Natural killer cell (primary cell): ENCODE measurements around the gene CABP1. TPM values are rescaled to one million over a fixed set of nuclear protein-coding genes. Genes with fewer than 3 reads are reported as not detected.

ENCODE experiments used
- ATAC-seq, 3 donors: fragments of 150-1000 bp in 2 of 3; fragments of 200-7000 bp in 1 of 3; cut with Tn5 transposase; 1 replicate in 1 of 3; 2 replicates in 2 of 3; pipeline ENCODE4 v1.10.0; 2021; ENCODE audit warnings: mild to moderate bottlenecking in 2 of 3, moderate library complexity in 2 of 3
- DNase-seq, 2 donors: peaks; one replicate each; pipeline versions ENCODE4 v3.0.0 to v3.0.0-alpha.2; 2013 to 2021; ENCODE audit warnings: mixed read lengths in 1 of 2
- H3K27ac ChIP-seq: one replicate; pipeline ENCODE4 v1.5.1; 2013; ENCODE audit warnings: mild to moderate bottlenecking, low read length
- H3K27me3 ChIP-seq: one replicate; pipeline ENCODE4 v1.6.1; 2013; ENCODE audit warnings: low read length; ENCODE audit not compliant: control insufficient read depth, insufficient read depth
- H3K36me3 ChIP-seq: one replicate; pipeline ENCODE4 v1.6.1; 2013; ENCODE audit warnings: low read length; ENCODE audit not compliant: control insufficient read depth, insufficient read depth
- H3K4me1 ChIP-seq: one replicate; pipeline ENCODE4 v1.6.1; 2013; ENCODE audit warnings: low read length; ENCODE audit not compliant: control insufficient read depth, insufficient read depth
- H3K4me3 ChIP-seq: one replicate; pipeline ENCODE4 v1.5.1; 2013; ENCODE audit warnings: low read length
- H3K9me3 ChIP-seq: one replicate; pipeline ENCODE4 v1.6.1; 2013; ENCODE audit warnings: low read length; ENCODE audit not compliant: control insufficient read depth, insufficient read depth
- H3K27ac Mint-ChIP-seq, 2 donors: one replicate each; pipeline ENCODE4 v1.8.0; 2022; ENCODE audit warnings: mild to moderate bottlenecking in 2 of 2, mixed read lengths in 2 of 2, moderate library complexity in 1 of 2
- H3K27me3 Mint-ChIP-seq, 2 donors: one replicate each; pipeline ENCODE4 v1.8.0; 2022; ENCODE audit warnings: low read depth in 2 of 2, mixed read lengths in 2 of 2
- H3K36me3 Mint-ChIP-seq: one replicate; pipeline ENCODE4 v1.8.0; 2022; ENCODE audit warnings: mixed read lengths
- H3K4me1 Mint-ChIP-seq, 2 donors: one replicate each; pipeline ENCODE4 v1.8.0; 2022; ENCODE audit warnings: mixed read lengths in 2 of 2
- H3K4me3 Mint-ChIP-seq: one replicate; pipeline ENCODE4 v1.8.0; 2022; ENCODE audit warnings: mild to moderate bottlenecking, moderate library complexity, mixed read lengths
- H3K9me3 Mint-ChIP-seq, 2 donors: one replicate each; pipeline ENCODE4 v1.8.0; 2022; ENCODE audit warnings: mixed read lengths in 2 of 2
- CTCF ChIP-seq: fragments of 200-600 bp; IDR thresholded peaks from one replicate; pipeline ENCODE4 v1.8.0; 2022; ENCODE audit warnings: antibody characterized with exemption
- WGBS: methylation state at CpG from one replicate; pipeline ENCODE4 v1.1.7; 2013; ENCODE audit warnings: missing lambda C conversion rate; ENCODE audit not compliant: insufficient coverage; 5-methylcytosine and 5-hydroxymethylcytosine counted together
- intact Hi-C: fragments of 100-400 bp; cut with micrococcal nuclease; formaldehyde crosslinking; loops from one replicate; pipeline ENCODE4 v1.14.2; 2022
- total RNA-seq, 4 donors: library from RNA; stranded (reverse); fragments of 120-200 nt in 1 of 4; gene quantifications; one replicate each; pipeline versions ENCODE4 v1.2.3 to v1.2.4, GENCODE V29; 2013 to 2022

CABP1 gene
- total RNA-seq, 3 donors from 2014 or later (not counting 1 experiment from before 2014, with no cell fraction given) = not detected

- WGBS = under 1% methylated on average over 46 of the region's 46 CpGs
- no peak for TF ChIP-seq CTCF
- Mint-ChIP-seq H3K36me3 (no peaks in the 10 kb centered on the region), H3K27me3 (no peaks in the 10 kb centered on the region), H3K9me3 (no peaks in the 10 kb centered on the region), H3K4me1 (peaks cover 30 to 39% of the 10 kb centered on the region in 2 donors), H3K4me3 (peak overlapping the region; percentile 93), H3K27ac (peak overlapping the region; percentile 90)
- ATAC-seq = peak; percentile 71 to 86 (median 75)
- Histone ChIP-seq H3K4me3 (peak overlapping the region; percentile 58), H3K9me3 (no peaks in the 10 kb centered on the region), H3K4me1 (peaks cover 40% of the 10 kb centered on the region), H3K27me3 (no peaks in the 10 kb centered on the region), H3K27ac (peak overlapping the region; percentile 80), H3K36me3 (no peaks in the 10 kb centered on the region)
- DNase-seq = peak; percentile 95 to 100
- intact Hi-C loops = loop anchor here (1.0 to 5.0 kb wide), 3 partner anchors 29 to 1541 kb away; partner anchors contain the start of genes ACADS and DIABLO
Measured at GRCh38 chr12:120686151-120686689, 45.8 kb downstream of the CABP1 start.

GRCh38 chr12:120686690-120687577 is 46.5 kb downstream of the CABP1 start, which contains the start of gene MLEC:
MLEC (plus strand) TSS chr12:120687149; CDS start chr12:120687297, 148 bp downstream.
- Histone ChIP-seq H3K9me3 (no peaks in the 10 kb centered on the region), H3K27ac (peak within 1 kb of the TSS; percentile 80), H3K36me3 (no peaks in the 10 kb centered on the region), H3K4me3 (peak within 1 kb of the TSS; percentile 58), H3K4me1 (peaks cover 40% of the 10 kb centered on the region), H3K27me3 (no peaks in the 10 kb centered on the region)
- Mint-ChIP-seq H3K27ac (peak within 1 kb of the TSS; percentile 90), H3K4me1 (peaks cover 34 to 42% of the 10 kb centered on the region in 2 donors), H3K36me3 (no peaks in the 10 kb centered on the region), H3K27me3 (no peaks in the 10 kb centered on the region), H3K9me3 (no peaks in the 10 kb centered on the region), H3K4me3 (peak within 1 kb of the TSS; percentile 93)
- ATAC-seq (peak; percentile 82 to 92 (median 83)), DNase-seq (peak; percentile 99)
- under 1% methylated on average over 84 of the region's 84 CpGs for WGBS
- intact Hi-C loops = loop anchor here (1.0 to 5.0 kb wide), 3 partner anchors 28 to 1540 kb away; partner anchors contain the start of genes ACADS and DIABLO
- no peak for TF ChIP-seq CTCF

- H3K27ac Mint-ChIP-seq = peak overlapping the region; percentile 66 to 81
- intact Hi-C loops = loop anchor here (2.0 to 5.0 kb wide), 2 partner anchors 27 to 1540 kb away; partner anchors contain the start of gene DIABLO
- no peak for TF ChIP-seq CTCF
- peak overlapping the region; percentile 87 for H3K4me3 Mint-ChIP-seq
- H3K27ac ChIP-seq = peak overlapping the region; percentile 49
- H3K36me3 ChIP-seq = no peaks in the 10 kb centered on the region
- H3K4me1 Mint-ChIP-seq = peaks cover 42 to 50% of the 10 kb centered on the region in 2 donors
- peak; percentile 25 to 57 for DNase-seq
- H3K27me3 ChIP-seq = no peaks in the 10 kb centered on the region
- H3K4me1 ChIP-seq = peaks cover 40% of the 10 kb centered on the region
- no peaks in the 10 kb centered on the region for H3K9me3 ChIP-seq
- H3K9me3 Mint-ChIP-seq = no peaks in the 10 kb centered on the region
- no peaks in the 10 kb centered on the region for H3K36me3 Mint-ChIP-seq
- H3K4me3 ChIP-seq = peak overlapping the region; percentile 58
- H3K27me3 Mint-ChIP-seq = no peaks in the 10 kb centered on the region
- no peak for ATAC-seq
- WGBS = under 1% methylated on average over 31 of the region's 31 CpGs
Measured at GRCh38 chr12:120687578-120688289, 47.3 kb downstream of the CABP1 start.
